ENCODE measurements around the gene LMBR1.

- TF ChIP-seq CTCF (conservative IDR thresholded peaks at IDR 0.05 in 1 of 2, IDR thresholded peaks at IDR 0.05 in 1 of 2; ENCODE audit: low read depth in 1 of 2, low read length in 2 of 2) (no peak), EZH2 (IDR thresholded peaks at IDR 0.05; ENCODE audit: low read length, missing control alignments) (no peak)
Measured at GRCh38 chr7:156666368-156667109, 226.4 kb downstream of the LMBR1 start.

All from fibroblast of lung (primary cell).